WTC11 (cell line): ENCODE measurements around the gene TSPAN7.

Experiments
- CTCF ChIP-seq: fragments of 200-600 bp; IDR thresholded peaks from 2 replicates; pipeline ENCODE4 v1.8.0; 2022; ENCODE audit warnings: antibody characterized with exemption
- SMAD4 ChIP-seq: sonication (generic); formaldehyde crosslinking; IDR thresholded peaks from 2 replicates; pipeline ENCODE4 v1.8.0; 2022; ENCODE audit warnings: mild to moderate bottlenecking, missing genetic modification reagents
- USF2 ChIP-seq: sonication (generic); formaldehyde crosslinking; IDR thresholded peaks from 2 replicates; pipeline ENCODE4 v1.8.1; 2023; ENCODE audit warnings: mild to moderate bottlenecking, missing genetic modification reagents, moderate library complexity

- TF ChIP-seq CTCF (no peak), SMAD4 (CRISPR knock-in tag) (no peak), USF2 (CRISPR knock-in tag) (no peak)
Observed at GRCh38 chrX:38538134-38538533, 23.2 kb upstream of the TSPAN7 start.
